RPMI7951 (cell line): ENCODE data around the gene IP6K2. TPM values are rescaled to one million over a fixed set of nuclear protein-coding genes. Genes with fewer than 3 reads are reported as not detected.
"Not testable (repeated sequence)": the region's sequence is repeated elsewhere in the genome, so short reads cannot be mapped to it uniquely, and the experiment has no call there.

ENCODE experiments used
- DNase-seq: peaks from one replicate; pipeline ENCODE4 v3.0.0-alpha.2; 2012; ENCODE audit warnings: low read depth
- total RNA-seq: library from RNA; depleted of rRNA; stranded (reverse); fragments of >200 nt; shearing (Covaris generic); gene quantifications from 2 replicates; pipeline ENCODE4 v1.2.3, GENCODE V29; 2014

The IP6K2 gene
- total RNA-seq, 1 experiment from 2014 or later, result 72.0 TPM

- no peak for DNase-seq
Observed at GRCh38 chr3:48727511-48727910, 10.5 kb upstream of the IP6K2 start.

DNA sequence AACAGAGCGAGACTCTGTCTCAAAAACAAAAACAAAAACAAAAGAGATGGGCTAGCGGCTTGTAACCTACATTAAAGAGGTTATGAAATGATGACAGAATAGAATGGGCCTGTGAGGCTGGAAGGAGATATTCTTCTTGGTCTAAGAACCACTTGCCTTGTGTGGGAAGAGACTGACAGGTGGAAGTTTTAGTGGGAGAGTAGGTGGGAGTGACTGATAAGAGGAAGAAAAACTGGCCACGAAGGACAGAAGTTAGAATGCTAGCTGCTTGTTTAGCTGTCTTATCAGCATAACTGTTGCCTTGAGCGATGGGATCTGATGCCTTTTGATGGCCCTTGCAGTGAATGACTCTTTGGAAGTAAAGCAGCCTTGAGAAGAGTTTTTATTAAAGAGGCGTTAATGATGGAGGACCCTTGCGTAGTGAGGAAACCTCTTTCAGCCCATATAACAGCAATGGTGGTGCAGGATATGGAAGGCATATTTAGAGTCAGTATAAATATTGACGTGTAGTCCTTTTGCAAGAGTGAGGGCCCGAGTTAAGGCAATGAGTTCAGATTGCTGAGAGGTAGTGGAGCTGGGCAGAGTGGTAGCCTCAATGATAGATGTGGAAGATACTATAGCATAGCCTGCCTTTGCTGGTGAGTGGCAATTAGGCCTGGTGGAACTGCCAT, 8.3 kb upstream of the IP6K2 start:
- DNase-seq, result not testable (repeated sequence)

DNA sequence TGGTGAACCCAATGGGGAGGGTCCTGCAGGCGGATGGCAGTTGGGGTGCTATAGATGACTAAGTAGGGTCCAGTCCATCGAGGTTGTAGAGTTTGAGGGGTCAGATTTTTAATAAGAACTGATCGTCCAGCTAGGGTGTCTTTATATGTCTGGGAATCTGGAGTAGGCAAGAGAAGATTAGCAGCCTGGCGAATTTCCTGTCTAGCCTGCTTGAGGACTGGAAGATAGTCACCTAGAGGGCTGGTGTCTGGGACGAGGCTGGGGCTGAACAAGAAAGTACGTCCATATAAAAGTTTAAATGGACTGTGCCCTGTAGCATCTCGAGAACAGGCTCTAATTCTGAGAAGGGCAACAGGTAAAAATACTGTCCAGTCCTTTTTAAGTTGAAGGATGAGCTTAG, 6.7 kb upstream of the IP6K2 start:
- DNase-seq, result no peak

- DNase-seq, result not testable (repeated sequence)
Observed at GRCh38 chr3:48723293-48723692, 6.3 kb upstream of the IP6K2 start.

- no peak for DNase-seq
Observed at GRCh38 chr3:48716508-48716981, 476 bp downstream of the IP6K2 start.

DNA sequence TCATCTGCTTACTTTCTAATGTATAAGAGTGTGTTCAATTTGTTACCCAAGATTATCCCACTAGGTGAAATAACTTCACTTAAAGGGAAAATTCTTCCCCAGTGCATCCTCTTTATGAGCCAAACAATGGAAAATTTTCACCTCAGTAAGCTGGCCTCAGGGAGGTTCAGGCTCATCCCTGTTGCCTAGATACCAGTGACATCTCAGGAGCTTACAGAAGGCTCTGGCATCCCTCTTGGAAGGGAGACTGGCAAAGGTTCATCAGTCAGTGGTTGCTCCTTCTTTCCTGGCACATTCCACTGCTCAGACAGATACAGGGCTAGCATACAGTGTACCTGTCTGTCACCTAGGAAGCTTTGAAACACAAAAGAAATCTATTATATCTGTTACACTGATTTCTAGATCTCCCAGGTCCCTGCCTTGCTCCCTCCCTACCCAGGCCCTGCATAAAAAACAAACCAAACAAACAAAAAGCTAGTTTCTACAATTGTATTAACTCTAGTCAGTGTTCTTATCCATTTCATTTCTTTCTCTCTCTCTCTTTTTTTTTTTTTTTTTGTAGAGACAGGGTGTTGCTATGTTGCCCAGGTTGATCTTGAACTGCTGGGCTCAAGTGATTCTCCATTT, 1.7 kb downstream of the IP6K2 start:
- DNase-seq, result peak; percentile 77

DNA sequence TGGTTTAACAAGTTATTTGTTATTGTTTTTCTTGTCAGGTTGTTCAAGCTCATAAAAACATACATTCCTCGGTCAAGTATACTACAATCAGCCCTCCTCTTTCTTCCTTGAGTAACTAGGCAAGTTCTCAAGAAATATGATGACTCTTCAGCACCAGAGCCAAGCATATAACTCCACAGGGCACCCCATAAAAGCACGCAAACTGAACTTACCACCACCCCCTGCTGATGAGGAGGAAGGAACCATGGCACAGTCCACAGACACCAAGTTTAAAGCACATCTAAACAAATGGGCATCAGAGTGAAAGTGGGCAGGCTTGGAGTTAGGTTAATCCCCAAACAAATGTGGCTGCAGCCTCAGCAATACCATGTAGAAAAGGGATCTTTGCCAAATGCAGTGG, 5.3 kb downstream of the IP6K2 start:
- DNase-seq, result no peak

DNA sequence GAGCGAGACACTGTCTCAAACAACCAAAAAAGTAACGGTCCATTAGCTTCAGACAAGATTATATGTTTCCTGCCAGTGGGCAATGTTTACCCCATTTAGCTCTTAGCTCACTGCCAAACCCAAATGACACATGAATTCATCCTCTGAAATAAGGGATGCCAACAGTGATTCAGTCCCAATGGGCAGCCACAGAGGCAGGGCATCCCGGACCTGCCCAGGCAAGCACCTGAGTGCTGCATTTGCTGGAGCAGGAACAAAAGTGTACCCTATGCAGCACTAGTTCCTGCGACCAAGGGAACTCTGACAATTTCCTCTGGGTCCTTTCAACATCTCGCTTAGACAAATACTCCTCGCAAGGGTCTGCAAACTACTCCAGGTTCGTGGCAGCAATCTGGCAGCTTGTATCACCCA, 8.0 kb downstream of the IP6K2 start:
- no peak for DNase-seq

- DNase-seq, result no peak
Observed at GRCh38 chr3:48708481-48708889, 8.5 kb downstream of the IP6K2 start.

DNA sequence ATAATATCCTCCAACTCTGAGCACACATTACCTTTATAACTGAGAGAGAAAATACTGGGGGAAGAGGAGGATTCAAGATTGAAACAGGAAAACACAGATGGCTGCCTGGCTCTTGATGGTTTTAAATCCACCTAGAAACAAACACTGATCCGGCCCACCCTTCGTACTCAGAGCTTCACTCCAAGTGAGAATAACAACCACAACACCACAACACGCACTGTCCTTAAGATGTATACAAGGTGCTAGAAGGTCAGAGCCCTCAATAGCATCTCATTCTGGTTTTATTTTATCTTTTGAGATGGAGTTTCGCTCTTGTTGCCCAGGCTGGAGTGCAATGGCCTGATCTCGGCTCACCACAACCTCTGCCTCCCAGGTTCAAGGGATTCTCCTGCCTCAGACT, 9.9 kb downstream of the IP6K2 start:
- no peak for DNase-seq

DNA sequence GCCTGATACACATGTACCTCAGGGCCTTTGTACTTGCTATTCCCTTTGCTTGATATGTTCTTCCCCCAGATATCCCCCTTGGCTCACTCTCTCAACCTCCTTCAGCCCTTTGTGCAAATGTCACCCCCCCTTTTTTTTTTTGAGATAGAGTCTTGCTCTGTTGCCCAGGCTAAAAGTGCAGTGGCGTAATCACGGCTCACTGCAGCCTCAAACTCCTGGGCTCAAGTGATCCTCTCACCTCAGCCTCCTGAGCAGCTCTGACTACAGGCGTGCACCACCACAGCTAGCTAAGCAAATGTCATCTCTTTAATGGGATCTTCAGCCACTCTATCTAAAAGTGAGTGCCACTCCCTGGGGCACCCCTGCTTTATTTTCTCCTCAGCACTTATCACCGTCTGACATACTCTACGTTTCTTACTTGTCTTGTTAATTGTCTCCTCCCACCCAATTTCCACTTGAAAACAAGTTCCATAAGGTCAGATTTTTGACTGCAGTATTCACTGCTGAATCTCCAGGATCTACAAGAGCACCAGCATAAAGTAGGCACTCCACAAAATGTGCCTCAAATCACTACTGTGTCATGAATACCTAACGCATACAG, 14.6 kb downstream of the IP6K2 start:
- no peak for DNase-seq

DNA sequence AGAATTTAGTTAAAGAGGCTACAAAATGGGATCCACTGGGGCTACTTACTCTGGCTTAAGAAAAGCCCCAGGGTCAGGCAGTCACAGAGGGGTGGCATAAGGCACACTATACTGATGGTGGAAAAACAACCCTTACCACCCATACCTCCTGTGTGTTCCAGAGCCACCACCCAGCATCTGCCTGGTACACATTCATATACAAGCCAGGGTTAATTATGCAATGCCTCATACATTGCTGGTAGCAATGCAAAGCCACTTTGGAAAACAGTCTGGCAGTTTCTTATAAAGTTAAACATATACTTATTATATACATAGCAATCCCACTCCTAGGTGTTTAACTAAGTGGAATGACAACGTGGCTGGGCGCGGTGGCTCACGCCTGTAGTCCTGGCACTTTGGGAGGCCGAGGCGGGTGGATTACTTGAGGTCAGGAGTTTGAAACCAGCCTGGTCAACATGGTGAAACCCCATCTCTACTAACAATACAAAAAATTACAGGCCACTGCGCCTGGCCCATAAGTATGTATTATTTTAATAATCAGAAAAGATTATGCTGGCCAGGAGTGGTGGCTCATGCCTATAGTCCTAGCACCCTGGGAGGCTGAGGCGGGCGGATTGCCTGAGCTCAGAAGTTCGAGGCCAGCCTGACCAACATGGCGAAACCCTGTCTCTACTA, 16.2 kb downstream of the IP6K2 start:
- no peak for DNase-seq

GRCh38 chr3:48698891-48699290, 18.1 kb downstream of the IP6K2 start:
- DNase-seq, result no peak

GRCh38 chr3:48697952-48698351, 19.1 kb downstream of the IP6K2 start:
- DNase-seq, result no peak

DNA sequence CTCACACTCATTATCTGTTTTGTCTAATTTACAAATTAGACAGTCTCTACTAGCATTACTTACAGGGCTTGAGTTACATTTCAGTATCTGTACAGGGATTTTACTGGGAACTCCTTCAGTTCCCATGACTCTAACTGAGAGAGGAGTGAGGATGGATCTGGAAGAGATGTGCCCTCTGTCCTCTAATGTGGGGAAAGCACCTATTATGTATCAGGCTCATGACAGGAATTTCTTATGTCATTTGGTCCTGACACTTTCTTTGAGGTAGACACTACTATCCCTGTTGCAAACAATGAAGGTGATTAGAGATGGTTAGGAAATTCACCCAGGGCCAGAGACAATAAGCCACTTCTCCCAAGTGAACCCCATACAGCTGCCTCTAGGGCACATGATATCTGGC, 20.4 kb downstream of the IP6K2 start:
- no peak for DNase-seq

- no peak for DNase-seq
Observed at GRCh38 chr3:48696156-48696555, 20.9 kb downstream of the IP6K2 start.

GRCh38 chr3:48695393-48695753, 21.6 kb downstream of the IP6K2 start:
- no peak for DNase-seq

- peak; percentile 81 for DNase-seq
Observed at GRCh38 chr3:48694610-48695392, 22.2 kb downstream of the IP6K2 start.

- DNase-seq, result no peak
Observed at GRCh38 chr3:48693826-48694225, 23.2 kb downstream of the IP6K2 start.

GRCh38 chr3:48692551-48692950, 24.5 kb downstream of the IP6K2 start:
- no peak for DNase-seq

- no peak for DNase-seq
Observed at GRCh38 chr3:48690846-48691458, 26.1 kb downstream of the IP6K2 start.
